Osteoblast (primary cell): ENCODE results near the gene TPRG1L. TPM values are rescaled to one million over a fixed set of nuclear protein-coding genes. Genes with fewer than 3 reads are reported as not detected.
A peak's percentile ranks its signal among the peaks of the same experiment; 100 is the strongest.

Experiments
- DNase-seq: peaks from one replicate; pipeline ENCODE4 v3.0.0; 2011; ENCODE audit warnings: low spot score, mixed read lengths; ENCODE audit not compliant: insufficient read length; ENCODE audit errors: missing footprints
- H2AFZ ChIP-seq: 2 replicates; pipeline ENCODE4 v1.6.0; 2011; ENCODE audit warnings: mild to moderate bottlenecking, low read length
- H3K27ac ChIP-seq: 2 replicates; pipeline ENCODE4 v1.5.1; 2011; ENCODE audit warnings: mild to moderate bottlenecking, low read depth, low read length, moderate library complexity
- H3K27me3 ChIP-seq: 2 replicates; pipeline ENCODE4 v1.6.0; 2012; ENCODE audit warnings: mild to moderate bottlenecking, control low read depth, inconsistent platforms, low read length, moderate library complexity; ENCODE audit not compliant: insufficient read depth
- H3K36me3 ChIP-seq: 2 replicates; pipeline ENCODE4 v1.5.1; 2011; ENCODE audit warnings: mild to moderate bottlenecking, low read length, control low read depth, moderate library complexity; ENCODE audit not compliant: insufficient read depth
- H3K4me1 ChIP-seq: 2 replicates; pipeline ENCODE4 v1.5.1; 2011; ENCODE audit warnings: mild to moderate bottlenecking, low read length, control low read depth, moderate library complexity; ENCODE audit not compliant: insufficient read depth
- H3K4me2 ChIP-seq: 2 replicates; pipeline ENCODE4 v1.6.0; 2011; ENCODE audit warnings: mild to moderate bottlenecking, low read length; ENCODE audit not compliant: insufficient read depth
- H3K4me3 ChIP-seq: fragments of 200-600 bp; sonication (generic); 3 replicates; pipeline ENCODE4 v1.5.1; 2012; ENCODE audit warnings: mild to moderate bottlenecking, low read length, inconsistent platforms; ENCODE audit not compliant: insufficient read depth
- H3K79me2 ChIP-seq: 2 replicates; pipeline ENCODE4 v1.6.0; 2012; ENCODE audit warnings: mild to moderate bottlenecking, low read length, control low read depth, inconsistent platforms; ENCODE audit not compliant: insufficient read depth
- H3K9me3 ChIP-seq: 2 replicates; pipeline ENCODE4 v1.5.1; 2011; ENCODE audit warnings: low read depth, low read length, control low read depth
- H4K20me1 ChIP-seq: 2 replicates; pipeline ENCODE4 v1.6.0; 2012; ENCODE audit warnings: mild to moderate bottlenecking, low read length, control low read depth; ENCODE audit not compliant: insufficient read depth
- CTCF ChIP-seq: IDR thresholded peaks from 2 replicates; pipeline ENCODE4 v1.5.1; 2011; ENCODE audit warnings: mild to moderate bottlenecking, low read depth, low read length, moderate library complexity; ENCODE audit errors: extremely low read depth
- total RNA-seq: library from RNA; depleted of rRNA; stranded (reverse); fragments of >200 nt; gene quantifications from 2 replicates; pipeline ENCODE4 v1.2.3, GENCODE V29; 2012

TPRG1L gene
- total RNA-seq, 1 donor = 35.8 TPM

DNA sequence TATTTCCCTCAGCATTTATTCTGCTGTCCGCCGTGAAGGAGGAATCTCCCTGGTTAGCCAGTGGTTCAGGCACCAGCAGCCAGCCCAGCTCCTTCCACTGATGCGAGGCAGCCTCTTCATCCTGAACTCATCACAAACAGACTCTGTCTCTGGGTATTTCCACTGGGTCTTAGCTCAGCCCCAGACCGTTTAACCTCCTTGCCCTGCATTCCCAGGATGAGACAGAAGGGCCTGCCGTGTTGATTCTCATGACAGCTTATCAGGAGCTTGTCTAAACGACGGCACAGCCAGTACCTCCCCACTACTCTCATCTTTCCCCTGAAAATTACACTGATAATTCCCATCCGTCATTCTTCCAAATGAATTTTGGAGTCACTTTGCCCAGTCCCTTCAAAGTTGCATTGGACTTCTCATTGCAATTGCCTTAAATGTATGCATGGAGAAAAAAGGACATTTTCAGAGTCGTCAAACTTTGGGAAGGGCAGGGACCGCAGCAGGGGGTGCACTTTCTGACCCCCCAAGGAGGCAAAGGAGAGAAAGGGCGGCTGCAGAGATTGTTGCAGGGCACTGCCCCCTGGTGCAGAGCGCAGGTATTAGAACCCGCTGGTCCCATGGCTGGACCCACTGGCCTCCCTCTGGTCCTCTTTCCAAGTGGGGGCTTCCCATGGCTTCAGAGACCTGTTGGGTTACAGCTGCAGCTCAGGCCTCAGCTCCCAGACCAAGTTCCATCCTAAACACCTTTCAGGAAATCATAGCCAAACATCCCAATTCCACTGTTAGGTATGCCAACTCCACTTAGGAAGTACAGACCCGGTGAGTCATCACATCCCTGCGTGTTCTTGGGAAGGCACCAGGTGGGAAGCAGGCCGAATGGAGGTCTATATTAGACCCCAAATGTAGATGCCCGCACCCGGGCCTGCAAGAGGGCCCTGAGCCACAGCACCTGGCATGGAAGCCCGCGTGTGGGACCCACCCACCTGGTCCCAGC is 9.8 kb upstream of the TPRG1L start:
- Histone ChIP-seq H3K27me3 (peaks cover 23% of the 10 kb centered on the region), H3K27ac (no peak overlapping the region), H3K79me2 (no peaks in the 10 kb centered on the region), H3K4me1 (peaks cover 9% of the 10 kb centered on the region), H3K4me3 (no peak overlapping the region), H3K36me3 (no peaks in the 10 kb centered on the region), H4K20me1 (no peaks in the 10 kb centered on the region), H3K9me3 (no peaks in the 10 kb centered on the region), H2AFZ (no peak overlapping the region), H3K4me2 (no peak overlapping the region)
- DNase-seq = peak; percentile 95
- TF ChIP-seq CTCF = peak; percentile 78

- H3K4me2 ChIP-seq = no peak overlapping the region
- no peak for TF ChIP-seq CTCF
- no peaks in the 10 kb centered on the region for H3K79me2 ChIP-seq
Measured at GRCh38 chr1:3616861-3617260, 8.0 kb upstream of the TPRG1L start.

GRCh38 chr1:3617806-3618345 is 6.9 kb upstream of the TPRG1L start:
- peaks cover 4% of the 10 kb centered on the region for H3K79me2 ChIP-seq
- H3K4me1 ChIP-seq = peaks cover 9% of the 10 kb centered on the region
- no peak overlapping the region for H2AFZ ChIP-seq
- H4K20me1 ChIP-seq = peaks cover 4% of the 10 kb centered on the region
- TF ChIP-seq CTCF = no peak
- peak; percentile 51 for DNase-seq
- peaks cover 2% of the 10 kb centered on the region for H3K36me3 ChIP-seq
- no peaks in the 10 kb centered on the region for H3K9me3 ChIP-seq
- no peak overlapping the region for H3K4me2 ChIP-seq
- H3K27me3 ChIP-seq = peaks cover 3% of the 10 kb centered on the region
- H3K4me3 ChIP-seq = no peak overlapping the region
- H3K27ac ChIP-seq = no peak overlapping the region

More at GRCh38 chr1:3616861-3617260, 8.0 kb upstream of the TPRG1L start:
- Histone ChIP-seq H2AFZ (no peak overlapping the region), H3K4me1 (peaks cover 9% of the 10 kb centered on the region), H4K20me1 (no peaks in the 10 kb centered on the region), H3K36me3 (no peaks in the 10 kb centered on the region), H3K9me3 (no peaks in the 10 kb centered on the region), H3K27me3 (peaks cover 12% of the 10 kb centered on the region), H3K4me3 (no peak overlapping the region), H3K27ac (no peak overlapping the region)
- DNase-seq = no peak

DNA sequence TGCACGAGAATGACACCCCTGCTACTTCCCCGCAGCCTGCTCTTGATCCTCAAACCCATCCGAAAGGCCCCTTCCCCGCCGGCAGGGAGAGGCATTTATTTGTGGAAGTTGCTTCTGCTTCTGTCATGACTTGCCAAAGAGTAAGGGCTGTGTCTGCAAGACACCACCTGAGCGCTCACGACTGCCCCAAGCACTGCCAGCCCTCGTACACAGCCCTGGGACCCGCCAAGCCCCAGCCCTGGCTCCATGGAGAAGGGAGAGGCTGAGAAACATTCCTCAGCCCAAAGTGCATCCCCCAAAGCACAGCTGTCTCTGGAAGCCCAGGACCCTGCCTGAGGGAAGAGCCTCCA is 6.3 kb upstream of the TPRG1L start:
- Histone ChIP-seq H3K4me2 (no peak overlapping the region), H3K79me2 (peaks cover 11% of the 10 kb centered on the region), H3K36me3 (peaks cover 2% of the 10 kb centered on the region), H3K27me3 (peaks cover 3% of the 10 kb centered on the region), H3K4me3 (no peak overlapping the region), H4K20me1 (peaks cover 4% of the 10 kb centered on the region), H3K27ac (no peak overlapping the region), H2AFZ (no peak overlapping the region), H3K4me1 (peaks cover 11% of the 10 kb centered on the region), H3K9me3 (no peaks in the 10 kb centered on the region)
- TF ChIP-seq CTCF = no peak
- DNase-seq = peak; percentile 34
